BE2C (cell line): ENCODE measurements around the gene MYO1E.

Experiments used
- DNase-seq: peaks from one replicate; pipeline ENCODE4 v3.0.0-alpha.2; 2020
- H3K27me3 ChIP-seq: fragments of 250-450 bp; sonication (Bioruptor Pico); 2 replicates; pipeline ENCODE4 v1.5.1; 2020; ENCODE audit warnings: mild to moderate bottlenecking
- H3K36me3 ChIP-seq: fragments of 250-450 bp; sonication (Bioruptor Pico); 2 replicates; pipeline ENCODE4 v1.5.1; 2020; ENCODE audit warnings: mild to moderate bottlenecking
- H3K4me1 ChIP-seq: fragments of 250-450 bp; sonication (Bioruptor Pico); 2 replicates; pipeline ENCODE4 v1.5.1; 2020
- H3K4me3 ChIP-seq: 2 replicates; pipeline ENCODE4 v1.5.1; 2011; ENCODE audit warnings: low read depth, low read length
- H3K9me3 ChIP-seq: fragments of 250-450 bp; sonication (Bioruptor Pico); 2 replicates; pipeline ENCODE4 v1.5.1; 2020
- TF ChIP-seq, protein P1 (sequence below): IDR thresholded peaks from 2 replicates; pipeline ENCODE4 v1.5.1; 2012; ENCODE audit warnings: mild to moderate bottlenecking, low read depth, low read length

Gene MYO1E

DNA sequence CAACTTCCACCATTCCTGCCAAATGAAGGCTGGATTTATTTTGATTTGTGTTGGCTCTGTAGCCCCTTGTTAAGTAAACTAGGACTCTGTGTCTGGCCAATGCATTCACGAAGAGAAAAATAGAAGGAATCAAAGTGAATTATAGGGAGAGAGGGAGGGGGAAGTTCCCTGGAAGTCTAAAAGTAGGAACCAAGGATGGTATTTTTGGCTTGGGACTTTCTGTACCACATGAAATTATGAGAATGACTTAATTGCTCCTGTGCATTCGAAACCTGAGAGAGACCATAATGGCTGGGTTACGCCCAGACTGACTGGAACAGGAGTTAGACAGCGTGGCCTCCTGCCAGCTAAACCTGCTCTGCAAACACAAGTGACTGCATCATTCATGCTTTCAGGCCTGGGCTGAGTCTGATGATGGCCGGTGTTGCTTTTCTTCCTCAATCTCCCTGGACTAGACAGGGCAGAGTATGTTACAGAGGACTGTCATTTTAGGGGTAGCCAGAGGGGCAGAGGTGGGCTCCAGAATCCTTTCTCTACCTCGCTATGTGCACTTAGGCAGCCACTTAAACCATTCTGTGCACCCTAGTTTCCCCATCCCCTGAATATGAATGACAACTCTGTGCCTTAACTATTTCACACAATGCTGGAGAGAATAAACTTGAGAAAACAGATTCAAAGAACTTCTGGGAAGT, 58.9 kb downstream of the MYO1E start:
- Histone ChIP-seq H3K9me3 (no peaks in the 10 kb centered on the region), H3K4me3 (no peak overlapping the region), H3K36me3 (no peaks in the 10 kb centered on the region), H3K27me3 (peaks cover 7% of the 10 kb centered on the region), H3K4me1 (no peaks in the 10 kb centered on the region)
- TF ChIP-seq, protein P1, sequence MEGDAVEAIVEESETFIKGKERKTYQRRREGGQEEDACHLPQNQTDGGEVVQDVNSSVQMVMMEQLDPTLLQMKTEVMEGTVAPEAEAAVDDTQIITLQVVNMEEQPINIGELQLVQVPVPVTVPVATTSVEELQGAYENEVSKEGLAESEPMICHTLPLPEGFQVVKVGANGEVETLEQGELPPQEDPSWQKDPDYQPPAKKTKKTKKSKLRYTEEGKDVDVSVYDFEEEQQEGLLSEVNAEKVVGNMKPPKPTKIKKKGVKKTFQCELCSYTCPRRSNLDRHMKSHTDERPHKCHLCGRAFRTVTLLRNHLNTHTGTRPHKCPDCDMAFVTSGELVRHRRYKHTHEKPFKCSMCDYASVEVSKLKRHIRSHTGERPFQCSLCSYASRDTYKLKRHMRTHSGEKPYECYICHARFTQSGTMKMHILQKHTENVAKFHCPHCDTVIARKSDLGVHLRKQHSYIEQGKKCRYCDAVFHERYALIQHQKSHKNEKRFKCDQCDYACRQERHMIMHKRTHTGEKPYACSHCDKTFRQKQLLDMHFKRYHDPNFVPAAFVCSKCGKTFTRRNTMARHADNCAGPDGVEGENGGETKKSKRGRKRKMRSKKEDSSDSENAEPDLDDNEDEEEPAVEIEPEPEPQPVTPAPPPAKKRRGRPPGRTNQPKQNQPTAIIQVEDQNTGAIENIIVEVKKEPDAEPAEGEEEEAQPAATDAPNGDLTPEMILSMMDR, result no peak
- no peak for DNase-seq

DNA sequence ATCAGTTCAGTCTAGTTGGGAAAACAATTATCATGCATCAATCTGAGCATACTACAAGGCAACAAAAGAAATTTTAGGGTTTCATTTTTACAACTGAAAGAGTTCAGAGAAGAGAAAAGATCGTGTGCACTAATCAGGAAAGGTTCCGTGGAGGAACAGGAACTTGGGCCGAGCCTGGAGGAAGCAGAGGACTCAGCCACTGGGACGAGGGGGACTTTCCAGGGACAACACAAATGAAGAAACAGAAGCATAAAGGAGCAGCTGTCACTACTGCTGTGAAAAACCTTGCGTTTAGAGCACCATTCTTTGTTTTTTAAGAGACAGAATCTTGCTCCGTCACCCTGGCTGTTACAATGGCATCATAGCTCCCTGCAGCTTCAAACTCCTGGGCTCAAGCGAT, 60.5 kb downstream of the MYO1E start:
- TF ChIP-seq, protein P1, result no peak
- Histone ChIP-seq H3K27me3 (peaks cover 7% of the 10 kb centered on the region), H3K9me3 (no peaks in the 10 kb centered on the region), H3K4me1 (no peaks in the 10 kb centered on the region), H3K36me3 (no peaks in the 10 kb centered on the region), H3K4me3 (no peak overlapping the region)
- no peak for DNase-seq

- Histone ChIP-seq H3K4me1 (no peaks in the 10 kb centered on the region), H3K9me3 (no peaks in the 10 kb centered on the region), H3K27me3 (peaks cover 7% of the 10 kb centered on the region), H3K36me3 (no peaks in the 10 kb centered on the region), H3K4me3 (no peak overlapping the region)
- DNase-seq, result no peak
- TF ChIP-seq, protein P1, result no peak
These were observed 61.5 kb downstream of the MYO1E start for GRCh38 chr15:59311195-59311594.

- Histone ChIP-seq H3K9me3 (no peaks in the 10 kb centered on the region), H3K4me3 (no peak overlapping the region), H3K27me3 (peaks cover 7% of the 10 kb centered on the region), H3K4me1 (no peaks in the 10 kb centered on the region), H3K36me3 (no peaks in the 10 kb centered on the region)
- DNase-seq, result no peak
- TF ChIP-seq, protein P1, result no peak
These were observed 63.3 kb downstream of the MYO1E start for GRCh38 chr15:59309405-59309804.

DNA sequence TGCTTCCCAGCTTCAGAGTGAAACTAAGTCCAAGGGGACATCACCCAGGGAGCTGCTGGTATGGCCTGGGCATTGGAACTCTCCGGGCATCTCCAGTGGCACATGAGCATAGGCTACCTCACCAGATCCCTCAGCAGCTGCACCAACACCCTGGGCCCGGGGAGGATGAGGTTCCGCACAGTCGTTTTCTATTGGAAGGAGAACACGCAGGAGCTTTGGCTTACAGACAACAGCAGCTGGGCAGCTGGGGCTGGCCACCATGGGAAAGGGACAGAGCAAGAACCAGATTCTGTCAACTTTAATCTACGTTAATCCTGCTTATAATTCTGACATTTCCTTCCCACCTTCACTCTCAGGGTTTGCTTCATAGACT, 65.5 kb downstream of the MYO1E start:
- Histone ChIP-seq H3K9me3 (no peaks in the 10 kb centered on the region), H3K27me3 (peaks cover 5% of the 10 kb centered on the region), H3K36me3 (no peaks in the 10 kb centered on the region), H3K4me1 (no peaks in the 10 kb centered on the region), H3K4me3 (no peak overlapping the region)
- DNase-seq, result no peak
- TF ChIP-seq, protein P1, result no peak

DNA sequence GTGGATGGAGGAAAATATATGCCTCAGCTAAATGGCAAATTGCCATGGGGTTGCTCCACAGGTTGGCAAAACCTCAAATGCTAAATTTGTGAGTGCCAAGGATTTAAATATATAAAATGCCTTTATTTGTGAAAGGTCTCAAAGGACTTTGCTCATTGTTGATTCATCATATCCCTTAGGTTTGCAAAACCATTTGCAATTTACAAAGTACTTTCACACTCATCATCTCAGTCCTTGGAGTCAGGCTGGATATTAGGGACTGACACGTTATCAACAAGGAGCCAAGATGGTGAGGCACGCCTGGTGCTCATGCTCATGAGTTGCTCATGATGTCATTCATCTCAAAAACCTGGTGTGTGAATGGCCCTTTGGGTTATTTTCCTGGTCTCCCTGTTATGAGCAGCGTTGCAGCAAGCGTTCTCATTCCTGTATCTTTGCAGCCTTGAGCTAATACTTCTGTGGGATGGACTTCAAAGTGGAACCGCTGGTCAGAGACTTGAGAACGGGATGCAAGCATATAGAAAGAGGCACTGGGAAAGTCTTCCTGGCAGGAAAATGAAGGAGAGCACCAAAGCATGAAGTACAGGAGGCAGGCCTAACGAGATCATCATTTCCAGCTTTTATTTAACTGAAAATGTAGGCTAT, 66.0 kb downstream of the MYO1E start:
- H3K36me3 ChIP-seq, result no peaks in the 10 kb centered on the region
- H3K27me3 ChIP-seq, result peaks cover 4% of the 10 kb centered on the region
- no peaks in the 10 kb centered on the region for H3K4me1 ChIP-seq
- DNase-seq, result no peak
- no peaks in the 10 kb centered on the region for H3K9me3 ChIP-seq
- no peak overlapping the region for H3K4me3 ChIP-seq
- TF ChIP-seq, protein P1, result no peak
